Endothelial cell of umbilical vein (primary cell): ENCODE measurements around the gene DGKD.

Source experiments
- CTCF ChIP-seq, 2 donors: IDR thresholded peaks; 1 replicate in 1 of 2; 2 replicates in 1 of 2; pipeline ENCODE4 v1.5.1; 2011; ENCODE audit warnings: low read length in 2 of 2, mild to moderate bottlenecking in 2 of 2, moderate library complexity in 2 of 2, control low read depth in 1 of 2, inconsistent platforms in 1 of 2, low read depth in 1 of 2; ENCODE audit not compliant: insufficient read depth in 1 of 2; ENCODE audit errors: extremely low read depth in 1 of 2
- EZH2 ChIP-seq: IDR thresholded peaks from 2 replicates; pipeline ENCODE4 v1.6.1; 2012; ENCODE audit warnings: borderline replicate concordance, low read depth, mild to moderate bottlenecking, moderate library complexity, low read length, inconsistent platforms; ENCODE audit not compliant: severe bottlenecking
- MAX ChIP-seq: IDR thresholded peaks from 2 replicates; pipeline ENCODE4 v1.6.1; 2011; ENCODE audit not compliant: insufficient read depth, insufficient read length
- MYC ChIP-seq: IDR thresholded peaks from one replicate; pipeline ENCODE4 v1.6.1; 2011; ENCODE audit warnings: mild to moderate bottlenecking, low read depth, low read length
- POLR2AphosphoS5 ChIP-seq: IDR thresholded peaks from 2 replicates; pipeline ENCODE4 v1.6.1; 2012; ENCODE audit warnings: low read depth, mild to moderate bottlenecking, control low read depth, low read length, moderate library complexity; ENCODE audit not compliant: insufficient read depth

DNA sequence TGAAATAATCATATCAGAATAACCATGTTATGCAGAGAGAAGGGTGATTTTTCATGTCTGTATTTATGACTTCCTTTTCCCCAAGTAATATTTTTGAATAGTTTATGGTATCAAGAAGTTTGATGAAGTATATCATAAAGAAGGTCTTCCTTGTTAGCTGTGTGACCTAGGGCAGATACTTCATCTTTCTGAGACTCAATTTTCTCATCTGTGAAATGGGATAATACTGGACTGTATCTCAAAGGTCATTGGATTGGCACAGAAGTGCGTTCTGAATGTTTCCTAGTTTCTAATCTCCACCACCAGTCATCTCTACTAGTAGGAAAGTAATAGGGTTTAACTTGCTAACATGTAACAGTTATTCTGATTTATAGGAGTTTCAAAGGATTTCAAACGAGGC, 52.6 kb downstream of the DGKD start:
- TF ChIP-seq CTCF (IDR thresholded peaks at IDR 0.05; ENCODE audit: extremely low read depth in 1 of 2, insufficient read depth in 1 of 2, low read depth in 1 of 2, low read length in 2 of 2) (no peak), POLR2AphosphoS5 (no peak), EZH2 (no peak), MYC (no peak), MAX (no peak)
